ENCODE data around the gene GRK5. TPM values are rescaled to one million over a fixed set of nuclear protein-coding genes. Genes with fewer than 3 reads are reported as not detected.

GRK5 gene
- total RNA-seq, 1 donor from 2014 or later, result 2.8 TPM

GRCh38 chr10:119358152-119358512 lies 150.8 kb downstream of the GRK5 start:
- no peaks in the 10 kb centered on the region for H3K27me3 ChIP-seq (ENCODE audit: control insufficient read depth, insufficient read depth, low read length)
- H3K4me3 ChIP-seq (ENCODE audit: low read depth, low read length), result no peak overlapping the region
- no peak for TF ChIP-seq CTCF (IDR thresholded peaks at IDR 0.05; ENCODE audit: insufficient read depth, low read length, poor library complexity, severe bottlenecking)
- H3K36me3 ChIP-seq (ENCODE audit: control insufficient read depth, insufficient read depth, low read length), result no peaks in the 10 kb centered on the region
- DNase-seq (ENCODE audit: low read depth), result no peak

GRCh38 chr10:119358567-119358966 lies 151.2 kb downstream of the GRK5 start:
- Histone ChIP-seq H3K27me3 (ENCODE audit: control insufficient read depth, insufficient read depth, low read length) (no peaks in the 10 kb centered on the region), H3K4me3 (ENCODE audit: low read depth, low read length) (no peak overlapping the region), H3K36me3 (ENCODE audit: control insufficient read depth, insufficient read depth, low read length) (no peaks in the 10 kb centered on the region)
- no peak for DNase-seq (ENCODE audit: low read depth)
- TF ChIP-seq CTCF (IDR thresholded peaks at IDR 0.05; ENCODE audit: insufficient read depth, low read length, poor library complexity, severe bottlenecking), result no peak

- no peak for TF ChIP-seq CTCF (IDR thresholded peaks at IDR 0.05; ENCODE audit: insufficient read depth, low read length, poor library complexity, severe bottlenecking)
- no peaks in the 10 kb centered on the region for H3K36me3 ChIP-seq (ENCODE audit: control insufficient read depth, insufficient read depth, low read length)
- no peak for DNase-seq (ENCODE audit: low read depth)
These were observed 151.7 kb downstream of the GRK5 start for GRCh38 chr10:119359025-119359424.

GRCh38 chr10:119360181-119360921 lies 153.0 kb downstream of the GRK5 start:
- H3K4me3 ChIP-seq (ENCODE audit: low read depth, low read length), result no peak overlapping the region
- no peak for DNase-seq (ENCODE audit: low read depth)
- no peaks in the 10 kb centered on the region for H3K36me3 ChIP-seq (ENCODE audit: control insufficient read depth, insufficient read depth, low read length)

More at GRCh38 chr10:119359025-119359424, 151.7 kb downstream of the GRK5 start:
- no peaks in the 10 kb centered on the region for H3K27me3 ChIP-seq (ENCODE audit: control insufficient read depth, insufficient read depth, low read length)
- H3K4me3 ChIP-seq (ENCODE audit: low read depth, low read length), result no peak overlapping the region

GRCh38 chr10:119361037-119361436 lies 153.7 kb downstream of the GRK5 start:
- TF ChIP-seq CTCF (IDR thresholded peaks at IDR 0.05; ENCODE audit: insufficient read depth, low read length, poor library complexity, severe bottlenecking), result no peak
- no peaks in the 10 kb centered on the region for H3K36me3 ChIP-seq (ENCODE audit: control insufficient read depth, insufficient read depth, low read length)
- no peak for DNase-seq (ENCODE audit: low read depth)
- no peak overlapping the region for H3K4me3 ChIP-seq (ENCODE audit: low read depth, low read length)
- no peaks in the 10 kb centered on the region for H3K27me3 ChIP-seq (ENCODE audit: control insufficient read depth, insufficient read depth, low read length)

More at GRCh38 chr10:119360181-119360921, 153.0 kb downstream of the GRK5 start:
- no peaks in the 10 kb centered on the region for H3K27me3 ChIP-seq (ENCODE audit: control insufficient read depth, insufficient read depth, low read length)
- no peak for TF ChIP-seq CTCF (IDR thresholded peaks at IDR 0.05; ENCODE audit: insufficient read depth, low read length, poor library complexity, severe bottlenecking)

GRCh38 chr10:119362122-119362521 lies 154.8 kb downstream of the GRK5 start:
- peaks cover 2% of the 10 kb centered on the region for H3K27me3 ChIP-seq (ENCODE audit: control insufficient read depth, insufficient read depth, low read length)
- H3K36me3 ChIP-seq (ENCODE audit: control insufficient read depth, insufficient read depth, low read length), result no peaks in the 10 kb centered on the region
- DNase-seq (ENCODE audit: low read depth), result no peak
- H3K4me3 ChIP-seq (ENCODE audit: low read depth, low read length), result no peak overlapping the region
- no peak for TF ChIP-seq CTCF (IDR thresholded peaks at IDR 0.05; ENCODE audit: insufficient read depth, low read length, poor library complexity, severe bottlenecking)
